Ovary (tissue), 9 donors: Measurements from ENCODE around the gene PCA3. TPM values are rescaled to one million over a fixed set of nuclear protein-coding genes. Genes with fewer than 3 reads are reported as not detected.
"Not testable (repeated sequence)": the region's sequence is repeated elsewhere in the genome, so short reads cannot be mapped to it uniquely, and the experiment has no call there.

Experiments used
- DNase-seq, 5 donors: peaks; one replicate each; pipeline ENCODE4 v3.0.0-alpha.2; 2019 to 2020
- H3K27ac ChIP-seq, 2 donors: fragments of 200-600 bp; one replicate each; pipeline versions ENCODE4 v1.5.1 to v1.8.0; 2019 to 2022
- H3K27me3 ChIP-seq: fragments of 200-600 bp; one replicate; pipeline ENCODE4 v1.8.0; 2022
- H3K36me3 ChIP-seq: fragments of 200-600 bp; sonication (generic); one replicate; pipeline ENCODE4 v1.5.1; 2019
- H3K4me1 ChIP-seq: one replicate; pipeline ENCODE4 v1.8.1; 2013; ENCODE audit warnings: mild to moderate bottlenecking, moderate library complexity; ENCODE audit not compliant: insufficient read depth
- H3K4me3 ChIP-seq: fragments of 200-600 bp; sonication (generic); one replicate; pipeline ENCODE4 v1.5.1; 2017
- H3K9me3 ChIP-seq, 2 donors: fragments of 200-600 bp in 1 of 2; sonication (generic) in 1 of 2; one replicate each; pipeline versions ENCODE4 v1.5.1 to v1.8.1; 2013 to 2019; ENCODE audit warnings: mild to moderate bottlenecking in 1 of 2, moderate library complexity in 1 of 2
- EP300 ChIP-seq: sonication (generic); formaldehyde crosslinking; IDR thresholded peaks from one replicate; pipeline ENCODE4 v1.6.1; 2017; ENCODE audit warnings: antibody characterized with exemption
- POLR2A ChIP-seq: fragments of 450-650 bp; IDR thresholded peaks from one replicate; pipeline ENCODE4 v1.6.1; 2017; ENCODE audit warnings: antibody characterized with exemption, mild to moderate bottlenecking, moderate library complexity
- WGBS, 3 donors: extraction: QIAGEN DNeasy Blood & Tissue Kit in 1 of 3; methylation state at CpG; one replicate each; pipeline versions ENCODE4 v1.1.5 to v1.1.7; 2013 to 2017; 5-methylcytosine and 5-hydroxymethylcytosine counted together
- intact Hi-C, 4 donors: fragments of 100-400 bp; cut with DNase I; formaldehyde crosslinking; loops; one replicate each; pipeline versions ENCODE4 v1.11.0 to v1.15.1; 2022 to 2023
- polyA plus RNA-seq, 2 donors: library from polyadenylated mRNA; stranded (reverse); fragments of 200-250 nt in 1 of 2; fragments of 350-450 nt in 1 of 2; fragmentation: Illumina TruSeq in 1 of 2; extraction: RNeasy Lipid Tissue Mini Kit (QIAGEN cat#74804) in 1 of 2; gene quantifications; one replicate each; pipeline ENCODE4 v1.2.3, GENCODE V29; 2013 to 2014
- total RNA-seq, 7 donors: library from RNA; depleted of rRNA in 2 of 7; stranded (reverse); fragments of >200 nt in 2 of 7; fragmentation: NEBNext Ultra II Directional in 3 of 7; extraction: Animal tissue kit (Norgen Biotek cat#: 25700) in 3 of 7; gene quantifications; one replicate each; pipeline versions ENCODE4 v1.1.0 to v1.2.4, GENCODE V29; 2016 to 2023
- TF ChIP-seq, protein P1 (sequence below), 3 donors: fragments of 450-650 bp in 2 of 3; fragments of 200-600 bp in 1 of 3; IDR thresholded peaks; one replicate each; pipeline versions ENCODE4 v1.5.1 to v1.8.0; 2016 to 2022; ENCODE audit warnings: antibody characterized with exemption in 3 of 3, mild to moderate bottlenecking in 1 of 3
- donor health status: DM: no; HTN: no; CAD: no; lungs with moderate emphysema.
- donor health status: DM: no; HTN: no; CAD: no.
- donor health status: Bipolar disorder and iron deficiency.
- donor health status: DM: yes; HTN: yes; CAD: no.
- donor health status: DM: no; HTN: no; CAD: no.
- donor health status: DM: yes; HTN: yes; CAD: no.

The PCA3 gene
- total and polyA plus RNA-seq, 9 donors, result not detected

GRCh38 chr9:76741524-76741923, 22.7 kb upstream of the PCA3 start:
- no peaks in the 10 kb centered on the region for H3K36me3 ChIP-seq
- no peak overlapping the region for H3K27ac ChIP-seq
- H3K27me3 ChIP-seq, result no peaks in the 10 kb centered on the region
- intact Hi-C loops, result no loop called here
- H3K9me3 ChIP-seq, result no peaks in the 10 kb centered on the region
- DNase-seq, result no peak
- H3K4me1 ChIP-seq, result no peaks in the 10 kb centered on the region
- no peak overlapping the region for H3K4me3 ChIP-seq
- TF ChIP-seq POLR2A, result no peak
- TF ChIP-seq EP300, result no peak
- 62 to 77% (median 65%) methylated on average over 5 of the region's 5 CpGs for WGBS, 3 donors

DNA sequence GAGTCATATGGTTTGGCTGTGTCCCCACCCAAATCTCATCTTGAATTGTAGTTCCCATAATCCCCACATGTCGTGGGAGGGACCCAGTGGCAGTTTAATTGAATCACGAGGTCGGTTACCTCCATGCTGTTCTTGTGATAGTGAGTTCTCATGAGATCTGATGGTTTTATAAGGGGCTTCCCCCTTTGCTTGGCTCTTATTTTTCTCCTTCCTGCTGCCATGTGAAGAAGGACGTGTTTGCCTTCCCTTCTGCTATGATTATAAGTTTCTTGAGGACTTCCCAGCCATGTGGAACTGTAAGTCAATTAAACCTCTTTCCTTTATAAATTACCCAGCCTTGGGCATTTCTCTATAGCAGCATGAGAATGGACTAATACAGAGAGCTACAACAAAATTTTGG, 21.3 kb upstream of the PCA3 start:
- DNase-seq, H3K9me3 ChIP-seq, H3K4me3 ChIP-seq, H3K27ac ChIP-seq, intact Hi-C loops, H3K4me1 ChIP-seq, H3K36me3 ChIP-seq, H3K27me3 ChIP-seq: not testable (repeated sequence)
- WGBS, 3 donors, result 78 to 87% (median 79%) methylated on average over 4 of the region's 4 CpGs

GRCh38 chr9:76743931-76744330, 20.3 kb upstream of the PCA3 start:
- H3K27ac ChIP-seq, result no peak overlapping the region
- H3K9me3 ChIP-seq, result no peaks in the 10 kb centered on the region
- intact Hi-C loops, result no loop called here
- DNase-seq, result no peak
- no peaks in the 10 kb centered on the region for H3K36me3 ChIP-seq
- H3K4me1 ChIP-seq, result no peaks in the 10 kb centered on the region
- WGBS, 3 donors, result 23 to 40% (median 35%) methylated on average over 3 of the region's 3 CpGs
- TF ChIP-seq POLR2A, result no peak
- TF ChIP-seq, protein P1, sequence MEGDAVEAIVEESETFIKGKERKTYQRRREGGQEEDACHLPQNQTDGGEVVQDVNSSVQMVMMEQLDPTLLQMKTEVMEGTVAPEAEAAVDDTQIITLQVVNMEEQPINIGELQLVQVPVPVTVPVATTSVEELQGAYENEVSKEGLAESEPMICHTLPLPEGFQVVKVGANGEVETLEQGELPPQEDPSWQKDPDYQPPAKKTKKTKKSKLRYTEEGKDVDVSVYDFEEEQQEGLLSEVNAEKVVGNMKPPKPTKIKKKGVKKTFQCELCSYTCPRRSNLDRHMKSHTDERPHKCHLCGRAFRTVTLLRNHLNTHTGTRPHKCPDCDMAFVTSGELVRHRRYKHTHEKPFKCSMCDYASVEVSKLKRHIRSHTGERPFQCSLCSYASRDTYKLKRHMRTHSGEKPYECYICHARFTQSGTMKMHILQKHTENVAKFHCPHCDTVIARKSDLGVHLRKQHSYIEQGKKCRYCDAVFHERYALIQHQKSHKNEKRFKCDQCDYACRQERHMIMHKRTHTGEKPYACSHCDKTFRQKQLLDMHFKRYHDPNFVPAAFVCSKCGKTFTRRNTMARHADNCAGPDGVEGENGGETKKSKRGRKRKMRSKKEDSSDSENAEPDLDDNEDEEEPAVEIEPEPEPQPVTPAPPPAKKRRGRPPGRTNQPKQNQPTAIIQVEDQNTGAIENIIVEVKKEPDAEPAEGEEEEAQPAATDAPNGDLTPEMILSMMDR (IDR thresholded peaks at IDR 0.05), result no peak
- no peak for TF ChIP-seq EP300
- H3K27me3 ChIP-seq, result no peaks in the 10 kb centered on the region
- no peak overlapping the region for H3K4me3 ChIP-seq

DNA sequence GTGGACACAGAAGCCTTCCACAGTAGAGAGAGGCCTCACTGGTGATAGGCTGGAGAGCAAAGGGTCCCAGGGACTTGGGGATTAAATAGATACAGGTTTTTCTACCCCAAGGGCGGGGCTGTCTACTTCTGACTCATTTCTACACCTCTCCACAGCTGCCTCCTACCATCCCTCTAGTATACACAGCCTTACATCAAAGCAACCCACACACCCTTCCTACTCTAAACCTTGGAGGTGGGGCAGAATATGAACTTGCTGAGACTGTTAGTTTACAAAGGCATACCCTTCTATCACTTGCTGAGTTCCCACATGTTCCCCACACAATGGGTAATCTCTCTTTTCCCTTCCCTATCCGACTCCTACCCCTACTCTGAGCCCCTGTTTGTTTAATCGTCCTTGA, 19.9 kb upstream of the PCA3 start:
- DNase-seq, result no peak
- H3K9me3 ChIP-seq, result no peaks in the 10 kb centered on the region
- no peak overlapping the region for H3K4me3 ChIP-seq
- no peaks in the 10 kb centered on the region for H3K4me1 ChIP-seq
- no peak for TF ChIP-seq EP300
- TF ChIP-seq, protein P1 (IDR thresholded peaks at IDR 0.05), result no peak
- no peak for TF ChIP-seq POLR2A
- H3K27ac ChIP-seq, result no peak overlapping the region
- intact Hi-C loops, result no loop called here
- no peaks in the 10 kb centered on the region for H3K36me3 ChIP-seq
- no peaks in the 10 kb centered on the region for H3K27me3 ChIP-seq
- WGBS, 3 donors, result 68 to 75% (median 74%) methylated on average over 3 of the region's 3 CpGs

- Histone ChIP-seq H3K27me3 (no peaks in the 10 kb centered on the region), H3K9me3 (no peaks in the 10 kb centered on the region), H3K36me3 (no peaks in the 10 kb centered on the region), H3K4me3 (no peak overlapping the region), H3K27ac (no peak overlapping the region), H3K4me1 (no peaks in the 10 kb centered on the region)
- intact Hi-C loops, result no loop called here
- 24 to 49% (median 46%) methylated on average over 3 of the region's 3 CpGs for WGBS, 3 donors
- no peak for DNase-seq
- TF ChIP-seq POLR2A (no peak), EP300 (no peak)
- TF ChIP-seq, protein P1 (IDR thresholded peaks at IDR 0.05), result no peak
Observed at GRCh38 chr9:76751001-76751400, 13.2 kb upstream of the PCA3 start.

GRCh38 chr9:76756268-76756640, 8.0 kb upstream of the PCA3 start:
- Histone ChIP-seq H3K4me1 (no peaks in the 10 kb centered on the region), H3K36me3 (no peaks in the 10 kb centered on the region), H3K27me3 (no peaks in the 10 kb centered on the region), H3K27ac (no peak overlapping the region), H3K4me3 (no peak overlapping the region), H3K9me3 (no peaks in the 10 kb centered on the region)
- no peak for TF ChIP-seq EP300
- TF ChIP-seq, protein P1 (IDR thresholded peaks at IDR 0.05), result no peak
- TF ChIP-seq POLR2A, result no peak
- DNase-seq, result no peak
- intact Hi-C loops, result no loop called here
- WGBS, 3 donors, result 63 to 76% (median 65%) methylated on average over 6 of the region's 6 CpGs
